ENCODE data around the gene MYH6.
"Not testable (repeated sequence)": the region's sequence is repeated elsewhere in the genome, so short reads cannot be mapped to it uniquely, and the experiment has no call there.

MYH6 gene

GRCh38 chr14:23389396-23389795, 18.7 kb downstream of the MYH6 start:
- DNase-seq = no peak

- no peak for DNase-seq
Measured at GRCh38 chr14:23388996-23389395, 19.1 kb downstream of the MYH6 start.

GRCh38 chr14:23387916-23388882, 19.9 kb downstream of the MYH6 start:
- DNase-seq = no peak

GRCh38 chr14:23386999-23387398, 21.1 kb downstream of the MYH6 start:
- no peak for DNase-seq

GRCh38 chr14:23386266-23386657, 21.8 kb downstream of the MYH6 start:
- not testable (repeated sequence) for DNase-seq

- no peak for DNase-seq
Measured at GRCh38 chr14:23385642-23386265, 22.3 kb downstream of the MYH6 start.

GRCh38 chr14:23385244-23385641, 22.8 kb downstream of the MYH6 start:
- no peak for DNase-seq

GRCh38 chr14:23384364-23385080, 23.6 kb downstream of the MYH6 start:
- DNase-seq = no peak

- no peak for DNase-seq
Measured at GRCh38 chr14:23382731-23383440, 25.2 kb downstream of the MYH6 start.

- DNase-seq = no peak
Measured at GRCh38 chr14:23382276-23382675, 25.8 kb downstream of the MYH6 start.

GRCh38 chr14:23381871-23382270, 26.2 kb downstream of the MYH6 start:
- peak; percentile 34 for DNase-seq

- no peak for DNase-seq
Measured at GRCh38 chr14:23380976-23381375, 27.1 kb downstream of the MYH6 start.

- no peak for DNase-seq
Measured at GRCh38 chr14:23380197-23380914, 27.7 kb downstream of the MYH6 start.

GRCh38 chr14:23379366-23380196, 28.5 kb downstream of the MYH6 start:
- peak; percentile 69 for DNase-seq

- DNase-seq = no peak
Measured at GRCh38 chr14:23378612-23379220, 29.4 kb downstream of the MYH6 start.

- no peak for DNase-seq
Measured at GRCh38 chr14:23377573-23378563, 30.2 kb downstream of the MYH6 start.

- no peak for DNase-seq
Measured at GRCh38 chr14:23377198-23377550, 30.9 kb downstream of the MYH6 start.

- no peak for DNase-seq
Measured at GRCh38 chr14:23376482-23377197, 31.4 kb downstream of the MYH6 start, which contains the start of gene CMTM5. TSS of gene CMTM5 (plus strand) at chr14:23377046. CDS start at chr14:23377252, 206 bp downstream.

Data from DMS79 treated with DMSO at 0.1 percent for 48 hours (cell line).